Liver (tissue), 9 donors: ENCODE measurements around the gene PRSS23. TPM values are rescaled to one million over a fixed set of nuclear protein-coding genes. Genes with fewer than 3 reads are reported as not detected.
"Not testable (repeated sequence)": the region's sequence is repeated elsewhere in the genome, so short reads cannot be mapped to it uniquely, and the experiment has no call there.

ENCODE experiments used
- DNase-seq: peaks from one replicate; pipeline ENCODE4 v3.0.0-alpha.2; 2017; ENCODE audit warnings: low spot score
- H3K27ac ChIP-seq, 2 donors: one replicate each; pipeline ENCODE4 v1.7.0; 2013; ENCODE audit warnings: inconsistent platforms in 2 of 2, low read length in 2 of 2, control low read depth in 1 of 2, low read depth in 1 of 2, mild to moderate bottlenecking in 1 of 2
- H3K27me3 ChIP-seq, 4 donors: one replicate each; pipeline versions ENCODE4 v1.6.1 to v1.7.0; 2013; ENCODE audit warnings: low read length in 3 of 4, inconsistent platforms in 1 of 4, mild to moderate bottlenecking in 1 of 4, moderate library complexity in 1 of 4; ENCODE audit not compliant: control insufficient read depth in 4 of 4, insufficient read depth in 4 of 4
- H3K36me3 ChIP-seq, 4 donors: one replicate each; pipeline versions ENCODE4 v1.6.1 to v1.7.0; 2013; ENCODE audit warnings: low read length in 3 of 4, mild to moderate bottlenecking in 3 of 4, low read depth in 1 of 4, moderate library complexity in 1 of 4; ENCODE audit not compliant: control insufficient read depth in 4 of 4, insufficient read depth in 3 of 4
- H3K4me1 ChIP-seq, 4 donors: one replicate each; pipeline versions ENCODE4 v1.6.1 to v1.7.0; 2013; ENCODE audit warnings: low read length in 3 of 4, mild to moderate bottlenecking in 3 of 4, moderate library complexity in 1 of 4; ENCODE audit not compliant: control insufficient read depth in 4 of 4, insufficient read depth in 4 of 4
- H3K4me3 ChIP-seq, 3 donors: one replicate each; pipeline versions ENCODE4 v1.6.1 to v1.7.0; 2013; ENCODE audit warnings: low read length in 3 of 3, control low read depth in 1 of 3, low read depth in 1 of 3, mild to moderate bottlenecking in 1 of 3
- H3K9ac ChIP-seq, 2 donors: one replicate each; pipeline ENCODE4 v1.7.0; 2013; ENCODE audit warnings: low read length in 2 of 2, mild to moderate bottlenecking in 2 of 2, moderate library complexity in 2 of 2, control low read depth in 1 of 2, low read depth in 1 of 2
- H3K9me3 ChIP-seq, 4 donors: one replicate each; pipeline versions ENCODE4 v1.6.1 to v1.7.0; 2013; ENCODE audit warnings: low read length in 3 of 4; ENCODE audit not compliant: control insufficient read depth in 4 of 4
- ATF3 ChIP-seq: IDR thresholded peaks from 2 replicates; pipeline ENCODE4 v1.6.1; 2016; ENCODE audit warnings: antibody characterized with exemption
- CTCF ChIP-seq: fragments of 150-350 bp; IDR thresholded peaks from 2 replicates; pipeline ENCODE4 v1.5.1; 2017; ENCODE audit warnings: improper control_type of control experiment, low read depth, low read length; ENCODE audit not compliant: missing input control
- FOXA1 ChIP-seq: IDR thresholded peaks from 2 replicates; pipeline ENCODE4 v1.6.1; 2016; ENCODE audit warnings: antibody characterized with exemption
- FOXA2 ChIP-seq: IDR thresholded peaks from 2 replicates; pipeline ENCODE4 v1.6.1; 2016; ENCODE audit warnings: antibody characterized with exemption
- GABPA ChIP-seq, 2 donors: IDR thresholded peaks in 1 of 2; conservative IDR thresholded peaks in 1 of 2; 2 replicates each; pipeline ENCODE4 v1.6.1; 2016; ENCODE audit warnings: antibody characterized with exemption in 2 of 2, mild to moderate bottlenecking in 1 of 2, moderate library complexity in 1 of 2
- HNF4G ChIP-seq: IDR thresholded peaks from 2 replicates; pipeline ENCODE4 v1.6.1; 2016; ENCODE audit warnings: antibody characterized with exemption
- JUND ChIP-seq, 2 donors: IDR thresholded peaks; 2 replicates each; pipeline ENCODE4 v1.6.1; 2016; ENCODE audit warnings: antibody characterized with exemption in 2 of 2
- MAX ChIP-seq: IDR thresholded peaks from 2 replicates; pipeline ENCODE4 v1.6.1; 2016; ENCODE audit warnings: antibody characterized with exemption
- NR2F2 ChIP-seq: IDR thresholded peaks from 2 replicates; pipeline ENCODE4 v1.6.1; 2016; ENCODE audit warnings: antibody characterized with exemption
- RAD21 ChIP-seq, 2 donors: IDR thresholded peaks; 2 replicates each; pipeline ENCODE4 v1.6.1; 2016; ENCODE audit warnings: antibody characterized with exemption in 2 of 2, mild to moderate bottlenecking in 2 of 2
- RXRA ChIP-seq, 2 donors: IDR thresholded peaks; 2 replicates each; pipeline ENCODE4 v1.6.1; 2017 to 2018; ENCODE audit warnings: antibody characterized with exemption in 2 of 2, mild to moderate bottlenecking in 1 of 2
- SP1 ChIP-seq: IDR thresholded peaks from 2 replicates; pipeline ENCODE4 v1.6.1; 2018; ENCODE audit warnings: antibody characterized with exemption, mild to moderate bottlenecking
- TAF1 ChIP-seq: conservative IDR thresholded peaks from 2 replicates; pipeline ENCODE4 v1.6.1; 2016; ENCODE audit warnings: antibody characterized with exemption, mild to moderate bottlenecking
- ZBTB33 ChIP-seq: IDR thresholded peaks from 2 replicates; pipeline ENCODE4 v1.6.1; 2016; ENCODE audit warnings: antibody characterized with exemption
- WGBS: extraction: QIAGEN DNeasy Blood & Tissue Kit; methylation state at CpG from one replicate; pipeline ENCODE4 v1.1.7; 2013; 5-methylcytosine and 5-hydroxymethylcytosine counted together
- polyA plus RNA-seq, 2 donors: library from polyadenylated mRNA; stranded (reverse) in 1 of 2; unstranded in 1 of 2; fragments of 200-250 nt in 1 of 2; fragments of >200 nt in 1 of 2; fragmentation: Nextera tagmentation in 1 of 2; extraction: Ambion mirVana in 1 of 2; gene quantifications; one replicate each; pipeline versions ENCODE4 v1.2.1 to v1.2.3, GENCODE V29; 2013 to 2015
- total RNA-seq, 2 donors: library from RNA; depleted of rRNA; stranded (reverse); fragments of >200 nt; gene quantifications; one replicate each; pipeline ENCODE4 v1.2.3, GENCODE V29; 2014
- TF ChIP-seq, protein P1 (sequence below): IDR thresholded peaks from 2 replicates; pipeline ENCODE4 v1.6.1; 2016; ENCODE audit warnings: antibody characterized with exemption, mild to moderate bottlenecking
- donor health status: healthy.
- donor health status: healthy.
- donor health status: healthy.
- donor health status: healthy.
- donor health status: healthy.

The PRSS23 gene
- total and polyA plus RNA-seq, 4 donors, result 2.3 to 11.0 (median 7.8) TPM

GRCh38 chr11:86769219-86769618 is 31.1 kb upstream of the PRSS23 start:
- H3K4me1 ChIP-seq, result no peaks in the 10 kb centered on the region
- H3K4me3 ChIP-seq, result no peak overlapping the region
- no peaks in the 10 kb centered on the region for H3K27me3 ChIP-seq
- 52% methylated on average over 2 of the region's 2 CpGs for WGBS
- TF ChIP-seq SP1 (no peak), MAX (no peak), FOXA1 (no peak), FOXA2 (no peak), RXRA (IDR thresholded peaks at IDR 0.05) (no peak), NR2F2 (no peak), TAF1 (no peak)
- no peaks in the 10 kb centered on the region for H3K9me3 ChIP-seq
- no peak overlapping the region for H3K9ac ChIP-seq
- DNase-seq, result no peak
- H3K27ac ChIP-seq, result no peak overlapping the region
- no peaks in the 10 kb centered on the region for H3K36me3 ChIP-seq

DNA sequence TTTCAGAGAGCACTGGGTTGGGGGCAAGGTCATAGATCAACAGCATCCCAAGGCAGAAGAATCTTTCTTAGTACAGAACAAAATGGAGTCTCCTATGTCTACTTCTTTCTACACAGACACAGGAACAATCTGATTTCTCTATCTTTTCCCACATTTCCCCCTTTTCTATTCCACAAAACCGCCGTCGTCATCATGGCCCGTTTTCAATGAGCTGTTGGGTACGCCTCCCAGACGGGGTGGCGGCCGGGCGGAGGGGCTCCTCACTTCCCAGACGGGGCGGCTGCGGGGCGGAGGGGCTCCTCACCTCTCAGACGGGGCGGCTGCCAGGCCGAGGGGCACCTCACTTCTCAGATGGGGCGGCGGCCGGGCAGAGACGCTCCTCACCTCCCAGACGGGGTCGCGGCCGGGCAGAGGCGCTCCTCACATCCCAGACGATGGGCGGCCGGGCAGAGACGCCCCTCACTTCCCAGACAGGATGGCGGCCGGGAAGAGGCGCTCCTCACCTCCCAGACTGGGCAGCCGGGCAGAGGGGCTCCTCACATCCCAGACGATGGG is 29.8 kb upstream of the PRSS23 start:
- H3K9me3 ChIP-seq, H3K9ac ChIP-seq, H3K4me3 ChIP-seq, H3K27ac ChIP-seq, H3K4me1 ChIP-seq, H3K36me3 ChIP-seq, DNase-seq, H3K27me3 ChIP-seq: not testable (repeated sequence)
- WGBS, result 96% methylated on average over 33 of the region's 34 CpGs

GRCh38 chr11:86772999-86773398 is 27.3 kb upstream of the PRSS23 start:
- whole genome bisulfite sequencing, result 35% methylated on average over 2 of the region's 2 CpGs
- Histone ChIP-seq H3K27me3 (no peaks in the 10 kb centered on the region), H3K27ac (no peak overlapping the region), H3K36me3 (no peaks in the 10 kb centered on the region), H3K9me3 (no peaks in the 10 kb centered on the region), H3K9ac (no peak overlapping the region), H3K4me1 (no peaks in the 10 kb centered on the region), H3K4me3 (no peak overlapping the region)
- no peak for TF ChIP-seq NR2F2
- no peak for DNase-seq

- H3K36me3 ChIP-seq, result no peaks in the 10 kb centered on the region
- TF ChIP-seq GABPA (IDR thresholded peaks at IDR 0.05 in 1 of 2, conservative IDR thresholded peaks at IDR 0.05 in 1 of 2), result no peak
- no peak for TF ChIP-seq NR2F2
- no peak for TF ChIP-seq SP1
- TF ChIP-seq RXRA (IDR thresholded peaks at IDR 0.05), result no peak
- no peak for TF ChIP-seq ATF3
- no peak for TF ChIP-seq JUND (IDR thresholded peaks at IDR 0.05)
- TF ChIP-seq RAD21 (IDR thresholded peaks at IDR 0.05), result no peak
- TF ChIP-seq FOXA1, result no peak
- TF ChIP-seq CTCF, result no peak
- TF ChIP-seq TAF1, result no peak
- no peak for TF ChIP-seq FOXA2
- no peak for TF ChIP-seq ZBTB33
- TF ChIP-seq HNF4G, result no peak
- TF ChIP-seq, protein P1, sequence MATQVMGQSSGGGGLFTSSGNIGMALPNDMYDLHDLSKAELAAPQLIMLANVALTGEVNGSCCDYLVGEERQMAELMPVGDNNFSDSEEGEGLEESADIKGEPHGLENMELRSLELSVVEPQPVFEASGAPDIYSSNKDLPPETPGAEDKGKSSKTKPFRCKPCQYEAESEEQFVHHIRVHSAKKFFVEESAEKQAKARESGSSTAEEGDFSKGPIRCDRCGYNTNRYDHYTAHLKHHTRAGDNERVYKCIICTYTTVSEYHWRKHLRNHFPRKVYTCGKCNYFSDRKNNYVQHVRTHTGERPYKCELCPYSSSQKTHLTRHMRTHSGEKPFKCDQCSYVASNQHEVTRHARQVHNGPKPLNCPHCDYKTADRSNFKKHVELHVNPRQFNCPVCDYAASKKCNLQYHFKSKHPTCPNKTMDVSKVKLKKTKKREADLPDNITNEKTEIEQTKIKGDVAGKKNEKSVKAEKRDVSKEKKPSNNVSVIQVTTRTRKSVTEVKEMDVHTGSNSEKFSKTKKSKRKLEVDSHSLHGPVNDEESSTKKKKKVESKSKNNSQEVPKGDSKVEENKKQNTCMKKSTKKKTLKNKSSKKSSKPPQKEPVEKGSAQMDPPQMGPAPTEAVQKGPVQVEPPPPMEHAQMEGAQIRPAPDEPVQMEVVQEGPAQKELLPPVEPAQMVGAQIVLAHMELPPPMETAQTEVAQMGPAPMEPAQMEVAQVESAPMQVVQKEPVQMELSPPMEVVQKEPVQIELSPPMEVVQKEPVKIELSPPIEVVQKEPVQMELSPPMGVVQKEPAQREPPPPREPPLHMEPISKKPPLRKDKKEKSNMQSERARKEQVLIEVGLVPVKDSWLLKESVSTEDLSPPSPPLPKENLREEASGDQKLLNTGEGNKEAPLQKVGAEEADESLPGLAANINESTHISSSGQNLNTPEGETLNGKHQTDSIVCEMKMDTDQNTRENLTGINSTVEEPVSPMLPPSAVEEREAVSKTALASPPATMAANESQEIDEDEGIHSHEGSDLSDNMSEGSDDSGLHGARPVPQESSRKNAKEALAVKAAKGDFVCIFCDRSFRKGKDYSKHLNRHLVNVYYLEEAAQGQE, result no peak
- no peak overlapping the region for H3K9ac ChIP-seq
- H3K4me1 ChIP-seq, result no peaks in the 10 kb centered on the region
- H3K9me3 ChIP-seq, result no peaks in the 10 kb centered on the region
- no peak overlapping the region for H3K27ac ChIP-seq
- WGBS, result 87% methylated on average over 3 of the region's 3 CpGs
- H3K27me3 ChIP-seq, result no peaks in the 10 kb centered on the region
- H3K4me3 ChIP-seq, result no peak overlapping the region
- DNase-seq, result no peak
These were observed 26.7 kb upstream of the PRSS23 start for GRCh38 chr11:86773513-86774252.
